Ureter (tissue), 1 donor: ENCODE data around the gene LRRC19. TPM values are rescaled to one million over a fixed set of nuclear protein-coding genes. Genes with fewer than 3 reads are reported as not detected.

ENCODE experiments used
- DNase-seq: peaks from one replicate; pipeline ENCODE4 v3.0.0-alpha.2; 2020; ENCODE audit warnings: low spot score
- total RNA-seq: library from RNA; stranded (reverse); gene quantifications from one replicate; pipeline ENCODE4 v1.2.4, GENCODE V29; 2023
- donor health status: DM: yes; HTN: yes; CAD: no.

Gene LRRC19
- total RNA-seq, 1 donor from 2014 or later: not detected

- peak; percentile 97 for DNase-seq
Observed at GRCh38 chr9:26955921-26956859, 49.3 kb downstream of the LRRC19 start, which contains the start of gene IFT74. Gene IFT74 (plus strand): TSS chr9:26956412. CDS start chr9:26961968, 5,556 bp downstream.

GRCh38 chr9:26955222-26955903 is 50.1 kb downstream of the LRRC19 start:
- DNase-seq: no peak

DNA sequence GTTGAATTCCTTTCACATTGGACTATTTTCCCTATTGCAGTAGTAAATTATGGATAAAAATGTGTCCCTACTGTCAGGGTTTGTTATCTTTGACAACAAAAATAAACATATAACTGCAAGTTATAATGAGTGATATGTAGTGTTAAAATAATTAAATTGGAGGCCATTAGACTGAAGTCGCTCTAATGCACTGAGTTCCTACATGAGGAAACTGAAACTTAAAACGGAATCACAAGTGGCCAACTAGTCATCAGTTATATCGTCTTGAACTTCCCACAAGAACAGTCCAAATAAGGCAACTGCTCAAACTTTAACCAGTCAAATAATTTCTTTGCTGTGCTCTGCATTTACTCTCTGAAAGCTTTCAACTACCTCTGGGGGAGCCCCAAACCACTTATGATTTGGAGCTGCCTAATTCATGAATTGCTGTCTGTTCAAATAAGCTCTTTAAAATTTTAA is 51.4 kb downstream of the LRRC19 start:
- no peak for DNase-seq

GRCh38 chr9:26951794-26952193 is 53.7 kb downstream of the LRRC19 start:
- no peak for DNase-seq

- no peak for DNase-seq
Observed at GRCh38 chr9:26950521-26950920, 55.0 kb downstream of the LRRC19 start.

- no peak for DNase-seq
Observed at GRCh38 chr9:26949637-26950069, 55.8 kb downstream of the LRRC19 start.

- no peak for DNase-seq
Observed at GRCh38 chr9:26947736-26948135, 57.7 kb downstream of the LRRC19 start.

GRCh38 chr9:26946753-26947727 is 58.4 kb downstream of the LRRC19 start, which contains the start of gene PLAA:
Gene PLAA (minus strand): TSS chr9:26947242. CDS start chr9:26947045, 197 bp downstream.
- peak; percentile 91 for DNase-seq

GRCh38 chr9:26945591-26945990 is 59.9 kb downstream of the LRRC19 start:
- no peak for DNase-seq

Other genes starting within 250 kb of the LRRC19 start
- gene CAAP1, start 112.9 kb downstream of the LRRC19 start, total RNA-seq: 14.2 TPM
- gene PLAA, start 58.4 kb downstream of the LRRC19 start, total RNA-seq: 26.0 TPM
- 21.7 TPM for gene IFT74, start 49.3 kb downstream of the LRRC19 start, total RNA-seq
- gene TEK, start 103.6 kb upstream of the LRRC19 start, total RNA-seq: 13.1 TPM